GM12878 (cell line): ENCODE results near the gene NARF. TPM values are rescaled to one million over a fixed set of nuclear protein-coding genes. Genes with fewer than 3 reads are reported as not detected.
A peak's percentile ranks its signal among the peaks of the same experiment; 100 is the strongest.

Experiments
- ATAC-seq: fragments of 200-7000 bp; cut with Tn5 transposase; 3 replicates; pipeline ENCODE4 v1.9.1; 2020; ENCODE audit warnings: mild to moderate bottlenecking, moderate library complexity
- BruUV-seq: library from RNA; stranded (reverse); fragments of 400-500 nt; replicated peaks from 2 replicates; lab custom pipeline; 2021; lab: Mats Ljungman, UMichigan
- CTCF ChIA-PET: fragments of 300-600 bp; sonication (Branson Sonifier 250); formaldehyde crosslinking; extraction: SDS; loops from one replicate; lab custom pipeline; 2021; ENCODE audit warnings: inconsistent platforms; lab: Yijun Ruan, JAX
- POLR2A ChIA-PET: fragments of 350-600 bp; formaldehyde crosslinking; extraction: SDS; loops from one replicate; lab custom pipeline; 2021; ENCODE audit warnings: inconsistent platforms; lab: Charles Lee
- RAD21 ChIA-PET: fragments of 300-600 bp; sonication (Branson Sonifier 250); formaldehyde crosslinking; loops from one replicate; lab custom pipeline; 2023; ENCODE audit warnings: antibody characterized with exemption; ENCODE audit not compliant: unreplicated experiment; lab: Charles Lee
- SMC1A ChIA-PET: fragments of 300-600 bp; sonication (Branson Sonifier 250); formaldehyde crosslinking; loops from one replicate; lab custom pipeline; 2023; ENCODE audit not compliant: unreplicated experiment, uncharacterized antibody; lab: Charles Lee
- DNase-seq: peaks from one replicate; pipeline ENCODE4 v3.0.0-alpha.2; 2011; ENCODE audit warnings: low read depth, low spot score
- FAIRE-seq: peaks from 3 replicates; lab custom pipeline; 2011; peaks lifted over from hg19 to GRCh38; lab: Jason Lieb, UNC
- H2AFZ ChIP-seq: 2 replicates; pipeline ENCODE4 v1.6.0; 2011; ENCODE audit warnings: low read depth, low read length, control low read depth; ENCODE audit not compliant: control insufficient read depth
- H3K27ac ChIP-seq: 2 replicates; pipeline ENCODE4 v1.5.1; 2011; ENCODE audit warnings: control low read depth; ENCODE audit not compliant: control insufficient read depth, insufficient read depth
- H3K27me3 ChIP-seq, 2 experiments: replicated peaks in 1 of 2; 2 replicates each; pipeline versions ENCODE4 v1.6.0 to v1.6.1; 2011; ENCODE audit warnings: low read length in 1 of 2; ENCODE audit not compliant: control insufficient read depth in 2 of 2, insufficient read depth in 2 of 2
- H3K36me3 ChIP-seq, 2 experiments: 2 replicates each; pipeline ENCODE4 v1.5.1; 2011; ENCODE audit warnings: low read length in 1 of 2; ENCODE audit not compliant: control insufficient read depth in 2 of 2, insufficient read depth in 2 of 2
- H3K4me1 ChIP-seq: 2 replicates; pipeline ENCODE4 v1.6.1; 2011; ENCODE audit warnings: mild to moderate bottlenecking, low read length, moderate library complexity, mixed read lengths; ENCODE audit not compliant: control insufficient read depth, insufficient read depth
- H3K4me2 ChIP-seq: 2 replicates; pipeline ENCODE4 v1.6.0; 2011; ENCODE audit warnings: control low read depth; ENCODE audit not compliant: control insufficient read depth, insufficient read depth
- H3K4me3 ChIP-seq: fragments of 200-600 bp; sonication (generic); 2 replicates; pipeline ENCODE4 v1.5.1; 2016
- H3K79me2 ChIP-seq: 2 replicates; pipeline ENCODE4 v1.6.0; 2011; ENCODE audit warnings: low read length; ENCODE audit not compliant: control insufficient read depth, insufficient read depth
- H3K9ac ChIP-seq: 2 replicates; pipeline ENCODE4 v1.8.0; 2011; ENCODE audit warnings: low read length, control low read depth, mixed read lengths; ENCODE audit not compliant: control insufficient read depth, insufficient read depth
- H3K9me3 ChIP-seq: replicated peaks from 3 replicates; pipeline ENCODE4 v1.5.1; 2011; ENCODE audit warnings: mild to moderate bottlenecking, low read length; ENCODE audit not compliant: control insufficient read depth, insufficient read depth
- H4K20me1 ChIP-seq: 2 replicates; pipeline ENCODE4 v1.6.0; 2011; ENCODE audit not compliant: control insufficient read depth, insufficient read depth
- ATF7 ChIP-seq: fragments of 450-650 bp; IDR thresholded peaks from 2 replicates; pipeline ENCODE4 v1.6.1; 2016; ENCODE audit warnings: low read depth, mild to moderate bottlenecking
- CBFB ChIP-seq: IDR thresholded peaks from 2 replicates; pipeline ENCODE4 v1.6.1; 2016; ENCODE audit warnings: antibody characterized with exemption, low read depth
- DPF2 ChIP-seq: fragments of 450-650 bp; IDR thresholded peaks from 2 replicates; pipeline ENCODE4 v1.6.1; 2017; ENCODE audit warnings: mild to moderate bottlenecking
- EED ChIP-seq: sonication (generic); IDR thresholded peaks from 2 replicates; pipeline ENCODE4 v1.6.1; 2016; ENCODE audit warnings: antibody characterized with exemption, low read depth
- POLR2A ChIP-seq: IDR thresholded peaks from 2 replicates; pipeline ENCODE4 v1.6.1; 2011; ENCODE audit warnings: low read depth, mild to moderate bottlenecking, low read length
- RUNX3 ChIP-seq: IDR thresholded peaks from 2 replicates; pipeline ENCODE4 v1.6.1; 2012; ENCODE audit warnings: low read length, inconsistent platforms
- SPI1 ChIP-seq: IDR thresholded peaks from 2 replicates; pipeline ENCODE4 v1.6.1; 2011; ENCODE audit warnings: low read depth, mild to moderate bottlenecking, low read length, moderate library complexity, borderline replicate concordance; ENCODE audit not compliant: insufficient read depth
- ZBTB40 ChIP-seq: fragments of 450-650 bp; IDR thresholded peaks from 2 replicates; pipeline ENCODE4 v1.6.1; 2016; ENCODE audit warnings: mild to moderate bottlenecking, moderate library complexity, borderline replicate concordance
- ZNF384 ChIP-seq: IDR thresholded peaks from 2 replicates; pipeline ENCODE4 v1.6.1; 2012; ENCODE audit warnings: low read depth, mild to moderate bottlenecking, low read length, improper control_type of control experiment, borderline replicate concordance
- WGBS: methylation state at CpG from one replicate; pipeline ENCODE4 v1.1.6; 2016; ENCODE audit warnings: low lambda C conversion rate; ENCODE audit not compliant: insufficient replicate concordance, insufficient coverage; ENCODE audit errors: missing lambda C conversion rate; 5-methylcytosine and 5-hydroxymethylcytosine counted together
- in situ Hi-C: fragments of 300-500 bp; cut with MboI; formaldehyde crosslinking; loops from 9 replicates; pipeline ENCODE4 v1.14.3; 2018; ENCODE audit warnings: mixed read lengths
- intact Hi-C: fragments of 100-400 bp; cut with micrococcal nuclease; formaldehyde crosslinking; loops from one replicate; pipeline ENCODE4 v1.14.2; 2022; ENCODE audit not compliant: unreplicated experiment
- polyA plus RNA-seq, 11 experiments: library from polyadenylated mRNA; depleted of rRNA in 4 of 11; unstranded in 6 of 11; stranded (reverse) in 5 of 11; fragments of >200 nt; fragmentation: Nextera tagmentation in 4 of 11; fragmentation: Illumina TruSeq in 1 of 11; extraction: Ambion mirVana in 4 of 11; extraction: Trizol in 1 of 11; gene quantifications; 1 replicate in 1 of 11; 2 replicates in 10 of 11; pipeline versions ENCODE4 v1.2.1 to v1.2.3, GENCODE V29; 2011 to 2016; ENCODE audit warnings: inconsistent platforms in 2 of 11, missing spikeins in 2 of 11, low read depth in 1 of 11
- total RNA-seq, 4 experiments: library from RNA; depleted of rRNA in 3 of 4; stranded (reverse); fragments of >200 nt in 3 of 4; fragmentation: Illumina TruSeq in 1 of 4; extraction: Trizol in 1 of 4; gene quantifications; 2 replicates each; pipeline versions ENCODE4 v1.2.1 to v1.2.3, GENCODE V29; 2013 to 2021
- TF ChIP-seq, protein P1 (sequence below): fragments of 150-350 bp; IDR thresholded peaks from 2 replicates; pipeline ENCODE4 v1.6.1; 2016; ENCODE audit warnings: low read depth, low read length
- TF ChIP-seq, protein P2 (sequence below): IDR thresholded peaks from 2 replicates; pipeline ENCODE4 v1.6.1; 2012; ENCODE audit warnings: low read depth, low read length, improper control_type of control experiment

NARF gene
- total and polyA plus RNA-seq, 10 of the 15 experiments (the other 5 are each of a cell fraction or from before 2014, with no cell fraction given): 16.7 to 126 (median 47.5) TPM

GRCh38 chr17:82445542-82445941 lies 13.0 kb upstream of the NARF start:
- FAIRE-seq (no peak), ATAC-seq (no peak), DNase-seq (no peak)
- intact Hi-C loops (loop anchor here (5.0 kb wide), 1 partner anchor 107 kb away; no protein-coding TSS in a partner anchor), in situ Hi-C loops (no loop called here)
- no TSS peak for BruUV-seq
- H3K27me3 ChIP-seq: no peaks in the 10 kb centered on the region
- WGBS: 80% methylated on average over 13 of the region's 13 CpGs
- no peak overlapping the region for H3K4me2 ChIP-seq
- ChIA-PET SMC1A (no interaction called here), CTCF (no interaction called here), RAD21 (no interaction called here), POLR2A (no interaction called here)
- H3K9ac ChIP-seq: no peak overlapping the region
- no peaks in the 10 kb centered on the region for H3K9me3 ChIP-seq
- TF ChIP-seq ZNF384 (no peak), POLR2A (peak; percentile 42; the same call in 1 of the 2 replicates)
- no peaks in the 10 kb centered on the region; the same call in none of the 2 replicates for H4K20me1 ChIP-seq
- no peak overlapping the region for H3K4me3 ChIP-seq
- no peak overlapping the region for H2AFZ ChIP-seq
- peaks cover 12% of the 10 kb centered on the region for H3K4me1 ChIP-seq
- peaks cover 14 to 37% of the 10 kb centered on the region in 2 experiments for H3K36me3 ChIP-seq
- peaks cover 34% of the 10 kb centered on the region for H3K79me2 ChIP-seq
- H3K27ac ChIP-seq: no peak overlapping the region

GRCh38 chr17:82446124-82446523 lies 12.4 kb upstream of the NARF start:
- H3K9me3 ChIP-seq: no peaks in the 10 kb centered on the region
- no peak for DNase-seq
- TF ChIP-seq, protein P1, sequence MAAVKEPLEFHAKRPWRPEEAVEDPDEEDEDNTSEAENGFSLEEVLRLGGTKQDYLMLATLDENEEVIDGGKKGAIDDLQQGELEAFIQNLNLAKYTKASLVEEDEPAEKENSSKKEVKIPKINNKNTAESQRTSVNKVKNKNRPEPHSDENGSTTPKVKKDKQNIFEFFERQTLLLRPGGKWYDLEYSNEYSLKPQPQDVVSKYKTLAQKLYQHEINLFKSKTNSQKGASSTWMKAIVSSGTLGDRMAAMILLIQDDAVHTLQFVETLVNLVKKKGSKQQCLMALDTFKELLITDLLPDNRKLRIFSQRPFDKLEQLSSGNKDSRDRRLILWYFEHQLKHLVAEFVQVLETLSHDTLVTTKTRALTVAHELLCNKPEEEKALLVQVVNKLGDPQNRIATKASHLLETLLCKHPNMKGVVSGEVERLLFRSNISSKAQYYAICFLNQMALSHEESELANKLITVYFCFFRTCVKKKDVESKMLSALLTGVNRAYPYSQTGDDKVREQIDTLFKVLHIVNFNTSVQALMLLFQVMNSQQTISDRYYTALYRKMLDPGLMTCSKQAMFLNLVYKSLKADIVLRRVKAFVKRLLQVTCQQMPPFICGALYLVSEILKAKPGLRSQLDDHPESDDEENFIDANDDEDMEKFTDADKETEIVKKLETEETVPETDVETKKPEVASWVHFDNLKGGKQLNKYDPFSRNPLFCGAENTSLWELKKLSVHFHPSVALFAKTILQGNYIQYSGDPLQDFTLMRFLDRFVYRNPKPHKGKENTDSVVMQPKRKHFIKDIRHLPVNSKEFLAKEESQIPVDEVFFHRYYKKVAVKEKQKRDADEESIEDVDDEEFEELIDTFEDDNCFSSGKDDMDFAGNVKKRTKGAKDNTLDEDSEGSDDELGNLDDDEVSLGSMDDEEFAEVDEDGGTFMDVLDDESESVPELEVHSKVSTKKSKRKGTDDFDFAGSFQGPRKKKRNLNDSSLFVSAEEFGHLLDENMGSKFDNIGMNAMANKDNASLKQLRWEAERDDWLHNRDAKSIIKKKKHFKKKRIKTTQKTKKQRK: no peak
- no peak for TF ChIP-seq RUNX3
- no peak for TF ChIP-seq ZBTB40
- TF ChIP-seq EED: no peak
- no peak for TF ChIP-seq CBFB
- TF ChIP-seq, protein P2, sequence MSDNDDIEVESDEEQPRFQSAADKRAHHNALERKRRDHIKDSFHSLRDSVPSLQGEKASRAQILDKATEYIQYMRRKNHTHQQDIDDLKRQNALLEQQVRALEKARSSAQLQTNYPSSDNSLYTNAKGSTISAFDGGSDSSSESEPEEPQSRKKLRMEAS: no peak
- TF ChIP-seq DPF2: no peak
- no peak for TF ChIP-seq ATF7
- no peak for TF ChIP-seq SPI1

More at GRCh38 chr17:82446124-82446523, 12.4 kb upstream of the NARF start:
- no peak overlapping the region for H3K9ac ChIP-seq
- no peaks in the 10 kb centered on the region; the same call in none of the 2 replicates for H4K20me1 ChIP-seq
- no peak overlapping the region for H2AFZ ChIP-seq
- no TSS peak for BruUV-seq
- ChIA-PET RAD21 (no interaction called here), CTCF (no interaction called here), SMC1A (no interaction called here), POLR2A (no interaction called here)
- in situ Hi-C loops: no loop called here
- intact Hi-C loops: loop anchor here (5.0 kb wide), 1 partner anchor 106 kb away; no protein-coding TSS in a partner anchor
- peaks cover 14 to 37% of the 10 kb centered on the region in 2 experiments for H3K36me3 ChIP-seq
- no peak for FAIRE-seq
- no peak for ATAC-seq
- no peak overlapping the region for H3K4me2 ChIP-seq
- H3K27ac ChIP-seq: no peak overlapping the region
- H3K4me3 ChIP-seq: no peak overlapping the region
- peaks cover 8% of the 10 kb centered on the region for H3K4me1 ChIP-seq
- no peaks in the 10 kb centered on the region for H3K27me3 ChIP-seq
- H3K79me2 ChIP-seq: peaks cover 37% of the 10 kb centered on the region
- WGBS: 93% methylated on average over 15 of the region's 15 CpGs
